ENCODE measurements around the gene MEGF9.

DNA sequence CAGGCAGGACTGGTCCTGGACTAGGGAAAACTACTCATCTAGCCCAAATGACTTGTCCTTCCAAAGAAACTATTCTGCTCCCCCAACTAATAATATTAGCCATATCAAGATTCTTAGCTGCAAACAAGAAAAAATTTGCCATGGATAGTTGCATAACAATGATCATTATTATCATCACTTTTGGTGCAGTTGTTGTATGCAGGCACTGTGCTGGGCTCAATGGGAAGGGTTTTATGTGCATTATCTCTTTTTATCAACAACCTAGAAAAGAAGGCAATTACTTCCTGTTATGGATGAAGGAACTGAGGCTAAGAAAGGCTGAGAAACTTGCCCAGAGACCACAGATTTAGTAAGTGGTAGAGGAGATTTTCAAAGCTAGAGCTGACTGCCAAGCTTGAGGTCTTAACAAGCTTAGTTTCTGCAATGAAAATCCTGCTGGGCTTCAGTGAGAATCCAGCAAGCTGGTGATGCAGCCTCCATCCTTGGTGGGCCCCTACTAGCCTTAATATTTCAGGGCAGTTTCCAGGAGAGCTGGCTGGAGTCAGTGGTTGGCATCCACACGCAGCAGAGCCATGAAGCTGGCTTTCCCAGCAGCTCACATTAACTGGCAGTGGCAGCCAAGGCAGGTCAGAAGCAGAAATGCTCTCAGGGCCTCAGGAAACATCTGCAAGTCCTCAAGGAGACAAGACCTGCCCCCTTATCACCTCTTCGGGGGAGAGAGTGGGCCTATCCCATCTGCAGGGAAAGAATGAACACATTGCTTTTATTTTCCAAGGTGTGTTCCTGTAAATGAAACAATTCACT, 20.5 kb upstream of the MEGF9 start:
- TF ChIP-seq, protein P1, sequence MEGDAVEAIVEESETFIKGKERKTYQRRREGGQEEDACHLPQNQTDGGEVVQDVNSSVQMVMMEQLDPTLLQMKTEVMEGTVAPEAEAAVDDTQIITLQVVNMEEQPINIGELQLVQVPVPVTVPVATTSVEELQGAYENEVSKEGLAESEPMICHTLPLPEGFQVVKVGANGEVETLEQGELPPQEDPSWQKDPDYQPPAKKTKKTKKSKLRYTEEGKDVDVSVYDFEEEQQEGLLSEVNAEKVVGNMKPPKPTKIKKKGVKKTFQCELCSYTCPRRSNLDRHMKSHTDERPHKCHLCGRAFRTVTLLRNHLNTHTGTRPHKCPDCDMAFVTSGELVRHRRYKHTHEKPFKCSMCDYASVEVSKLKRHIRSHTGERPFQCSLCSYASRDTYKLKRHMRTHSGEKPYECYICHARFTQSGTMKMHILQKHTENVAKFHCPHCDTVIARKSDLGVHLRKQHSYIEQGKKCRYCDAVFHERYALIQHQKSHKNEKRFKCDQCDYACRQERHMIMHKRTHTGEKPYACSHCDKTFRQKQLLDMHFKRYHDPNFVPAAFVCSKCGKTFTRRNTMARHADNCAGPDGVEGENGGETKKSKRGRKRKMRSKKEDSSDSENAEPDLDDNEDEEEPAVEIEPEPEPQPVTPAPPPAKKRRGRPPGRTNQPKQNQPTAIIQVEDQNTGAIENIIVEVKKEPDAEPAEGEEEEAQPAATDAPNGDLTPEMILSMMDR (optimal IDR thresholded peaks at IDR 0.05 in 1 of 3, IDR thresholded peaks at IDR 0.05 in 1 of 3, conservative IDR thresholded peaks at IDR 0.05 in 1 of 3; ENCODE audit: extremely low read depth in 1 of 3, insufficient read depth in 2 of 3, low read length in 3 of 3), result no peak
- TF ChIP-seq EZH2 (IDR thresholded peaks at IDR 0.05; ENCODE audit: low read length), result no peak

Measured in keratinocyte (primary cell).